GM23338 (cell line): ENCODE data around the gene MRPL27.

Source experiments
- CREB1 ChIP-seq: fragments of 250-450 bp; sonication (Bioruptor Pico); IDR thresholded peaks from 2 replicates; pipeline ENCODE4 v1.5.0; 2020; ENCODE audit warnings: low read depth, mild to moderate bottlenecking, moderate library complexity
- CTCF ChIP-seq, 2 experiments: fragments of 200-600 bp in 1 of 2; sonication (generic) in 1 of 2; conservative IDR thresholded peaks; 2 replicates each; pipeline versions ENCODE4 v1.5.1 to v1.6.1; 2016 to 2017; ENCODE audit warnings: antibody characterized with exemption in 2 of 2, low read depth in 2 of 2, mild to moderate bottlenecking in 2 of 2, moderate library complexity in 1 of 2
- EZH2 ChIP-seq: fragments of 200-600 bp; sonication (generic); IDR thresholded peaks from one replicate; pipeline ENCODE4 v1.8.0; 2017; ENCODE audit warnings: antibody characterized with exemption, mild to moderate bottlenecking, low read depth; ENCODE audit not compliant: unreplicated experiment
- EZH2phosphoT487 ChIP-seq: fragments of 200-600 bp; sonication (generic); IDR thresholded peaks from one replicate; pipeline ENCODE4 v1.8.1; 2018; ENCODE audit warnings: antibody characterized with exemption; ENCODE audit not compliant: unreplicated experiment
- JUNB ChIP-seq: IDR thresholded peaks from one replicate; pipeline ENCODE4 v1.6.1; 2016; ENCODE audit warnings: antibody characterized with exemption; ENCODE audit not compliant: unreplicated experiment
- NANOG ChIP-seq: IDR thresholded peaks from 2 replicates; pipeline ENCODE4 v1.6.1; 2016; ENCODE audit warnings: antibody characterized with exemption, borderline replicate concordance
- POLR2AphosphoS5 ChIP-seq: IDR thresholded peaks from 2 replicates; pipeline ENCODE4 v1.6.1; 2016; ENCODE audit warnings: antibody characterized with exemption, low read depth
- ZNF114 ChIP-seq: fragments of 250-450 bp; sonication (Bioruptor Pico); IDR thresholded peaks from 2 replicates; pipeline ENCODE4 v1.5.0; 2020; ENCODE audit warnings: mild to moderate bottlenecking, moderate library complexity
- ZNF331 ChIP-seq: fragments of 250-450 bp; sonication (Bioruptor Pico); IDR thresholded peaks from 2 replicates; pipeline ENCODE4 v1.5.0; 2020; ENCODE audit warnings: low read depth, mild to moderate bottlenecking, moderate library complexity
- TF ChIP-seq, protein P1 (sequence below): IDR thresholded peaks from one replicate; pipeline ENCODE4 v1.6.1; 2018; ENCODE audit warnings: antibody characterized with exemption; ENCODE audit not compliant: unreplicated experiment
- TF ChIP-seq, protein P2 (sequence below): IDR thresholded peaks from 2 replicates; pipeline ENCODE4 v1.6.1; 2016; ENCODE audit warnings: antibody characterized with exemption

GRCh38 chr17:50363217-50364060 lies 9.5 kb downstream of the MRPL27 start:
- TF ChIP-seq CTCF (conservative IDR thresholded peaks at IDR 0.05; ENCODE audit: low read depth in 2 of 2): no peak
- TF ChIP-seq, protein P1, sequence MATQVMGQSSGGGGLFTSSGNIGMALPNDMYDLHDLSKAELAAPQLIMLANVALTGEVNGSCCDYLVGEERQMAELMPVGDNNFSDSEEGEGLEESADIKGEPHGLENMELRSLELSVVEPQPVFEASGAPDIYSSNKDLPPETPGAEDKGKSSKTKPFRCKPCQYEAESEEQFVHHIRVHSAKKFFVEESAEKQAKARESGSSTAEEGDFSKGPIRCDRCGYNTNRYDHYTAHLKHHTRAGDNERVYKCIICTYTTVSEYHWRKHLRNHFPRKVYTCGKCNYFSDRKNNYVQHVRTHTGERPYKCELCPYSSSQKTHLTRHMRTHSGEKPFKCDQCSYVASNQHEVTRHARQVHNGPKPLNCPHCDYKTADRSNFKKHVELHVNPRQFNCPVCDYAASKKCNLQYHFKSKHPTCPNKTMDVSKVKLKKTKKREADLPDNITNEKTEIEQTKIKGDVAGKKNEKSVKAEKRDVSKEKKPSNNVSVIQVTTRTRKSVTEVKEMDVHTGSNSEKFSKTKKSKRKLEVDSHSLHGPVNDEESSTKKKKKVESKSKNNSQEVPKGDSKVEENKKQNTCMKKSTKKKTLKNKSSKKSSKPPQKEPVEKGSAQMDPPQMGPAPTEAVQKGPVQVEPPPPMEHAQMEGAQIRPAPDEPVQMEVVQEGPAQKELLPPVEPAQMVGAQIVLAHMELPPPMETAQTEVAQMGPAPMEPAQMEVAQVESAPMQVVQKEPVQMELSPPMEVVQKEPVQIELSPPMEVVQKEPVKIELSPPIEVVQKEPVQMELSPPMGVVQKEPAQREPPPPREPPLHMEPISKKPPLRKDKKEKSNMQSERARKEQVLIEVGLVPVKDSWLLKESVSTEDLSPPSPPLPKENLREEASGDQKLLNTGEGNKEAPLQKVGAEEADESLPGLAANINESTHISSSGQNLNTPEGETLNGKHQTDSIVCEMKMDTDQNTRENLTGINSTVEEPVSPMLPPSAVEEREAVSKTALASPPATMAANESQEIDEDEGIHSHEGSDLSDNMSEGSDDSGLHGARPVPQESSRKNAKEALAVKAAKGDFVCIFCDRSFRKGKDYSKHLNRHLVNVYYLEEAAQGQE: no peak
- no peak for TF ChIP-seq EZH2
- no peak for TF ChIP-seq ZNF114
- TF ChIP-seq ZNF331 (CRISPR knock-in tag): no peak
- no peak for TF ChIP-seq EZH2phosphoT487
- TF ChIP-seq POLR2AphosphoS5: no peak
- no peak for TF ChIP-seq NANOG
- no peak for TF ChIP-seq JUNB
- TF ChIP-seq CREB1: no peak
- TF ChIP-seq, protein P2, sequence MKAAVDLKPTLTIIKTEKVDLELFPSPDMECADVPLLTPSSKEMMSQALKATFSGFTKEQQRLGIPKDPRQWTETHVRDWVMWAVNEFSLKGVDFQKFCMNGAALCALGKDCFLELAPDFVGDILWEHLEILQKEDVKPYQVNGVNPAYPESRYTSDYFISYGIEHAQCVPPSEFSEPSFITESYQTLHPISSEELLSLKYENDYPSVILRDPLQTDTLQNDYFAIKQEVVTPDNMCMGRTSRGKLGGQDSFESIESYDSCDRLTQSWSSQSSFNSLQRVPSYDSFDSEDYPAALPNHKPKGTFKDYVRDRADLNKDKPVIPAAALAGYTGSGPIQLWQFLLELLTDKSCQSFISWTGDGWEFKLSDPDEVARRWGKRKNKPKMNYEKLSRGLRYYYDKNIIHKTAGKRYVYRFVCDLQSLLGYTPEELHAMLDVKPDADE: no peak
